Lung microvascular endothelial cell (primary cell): ENCODE results near the gene OMD. TPM values are rescaled to one million over a fixed set of nuclear protein-coding genes. Genes with fewer than 3 reads are reported as not detected.
"Not testable (repeated sequence)": the region's sequence is repeated elsewhere in the genome, so short reads cannot be mapped to it uniquely, and the experiment has no call there.

Experiments
- DNase-seq, 2 donors: peaks; one replicate each; pipeline versions ENCODE4 v3.0.0 to v3.0.0-alpha.2; 2010; ENCODE audit warnings: low read depth in 2 of 2
- total RNA-seq: library from RNA; depleted of rRNA; stranded (reverse); fragments of >200 nt; gene quantifications from 2 replicates; pipeline ENCODE4 v1.2.1, GENCODE V29; 2014

OMD gene
- total RNA-seq, 1 donor from 2014 or later: not detected

DNA sequence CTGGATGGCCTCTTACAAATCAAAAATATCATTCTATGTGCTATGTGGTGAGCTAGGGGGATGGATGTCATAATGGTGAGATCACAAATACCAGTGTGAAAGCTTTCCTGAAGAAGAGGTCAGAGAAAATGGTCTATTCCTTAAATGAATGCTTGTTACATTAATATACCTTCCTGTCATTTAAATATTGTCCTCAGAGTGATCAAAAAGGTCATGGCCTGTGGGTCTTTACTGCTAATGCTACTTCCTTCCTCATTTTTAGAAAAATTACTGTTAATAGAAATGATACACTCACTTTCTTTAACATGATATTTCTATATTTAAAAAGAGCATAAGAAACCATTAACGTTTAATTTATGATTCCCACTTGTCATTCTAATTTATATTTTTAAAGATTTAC is 9.7 kb downstream of the OMD start:
- peak in 1 of 2 donors; percentile 14 for DNase-seq

DNA sequence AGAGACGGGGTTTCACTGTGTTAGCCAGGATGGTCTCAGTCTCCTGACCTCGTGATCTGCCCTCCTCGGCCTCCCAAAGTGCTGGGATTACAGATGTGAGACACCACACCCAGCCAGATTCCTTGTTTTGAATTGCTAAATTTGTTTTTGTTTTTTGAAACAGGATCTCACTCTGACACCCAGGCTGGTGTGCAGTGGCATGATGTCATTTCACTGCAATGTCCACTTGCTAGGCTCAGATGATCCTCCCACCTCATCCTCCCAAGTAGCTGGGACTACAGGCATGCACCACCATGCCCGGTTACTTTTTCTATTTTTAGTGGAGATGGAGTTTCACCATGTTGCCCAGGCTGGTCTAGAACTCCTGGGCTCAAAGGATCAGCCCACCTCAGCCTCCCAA is 13.1 kb downstream of the OMD start:
- not testable (repeated sequence) for DNase-seq

DNA sequence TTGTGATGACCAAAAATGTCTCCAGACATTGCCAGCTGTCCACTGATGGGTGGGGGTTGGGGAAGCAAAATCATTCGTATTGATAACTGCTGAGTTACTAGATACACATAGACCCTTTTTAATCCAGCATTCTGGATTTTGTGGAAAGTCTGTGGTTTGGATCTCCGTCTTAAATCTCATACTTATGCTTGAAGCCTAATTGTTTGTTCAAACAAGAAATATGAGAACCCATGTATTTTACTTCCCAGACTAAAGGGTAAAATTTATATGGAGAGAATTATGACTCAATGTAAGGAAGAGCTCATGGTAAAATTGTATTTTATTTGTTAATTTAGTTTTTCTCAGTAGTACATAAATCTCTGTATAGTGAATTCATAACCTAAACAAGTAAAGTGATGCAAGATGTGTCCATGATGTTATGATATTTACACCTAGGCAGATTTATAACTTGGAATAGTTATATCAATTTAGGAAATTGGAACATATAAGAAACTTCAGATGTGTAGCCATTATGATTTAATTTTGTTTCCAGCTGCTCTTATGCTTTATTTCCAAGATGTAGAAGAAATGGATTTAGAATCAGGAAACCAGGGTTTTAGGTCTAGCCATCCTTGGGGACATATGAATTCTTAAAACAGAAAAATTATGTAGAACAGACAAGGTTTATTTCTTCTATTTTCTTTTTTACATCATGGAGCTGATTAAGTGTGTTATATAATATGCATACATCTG is 15.4 kb downstream of the OMD start:
- DNase-seq: no peak

DNA sequence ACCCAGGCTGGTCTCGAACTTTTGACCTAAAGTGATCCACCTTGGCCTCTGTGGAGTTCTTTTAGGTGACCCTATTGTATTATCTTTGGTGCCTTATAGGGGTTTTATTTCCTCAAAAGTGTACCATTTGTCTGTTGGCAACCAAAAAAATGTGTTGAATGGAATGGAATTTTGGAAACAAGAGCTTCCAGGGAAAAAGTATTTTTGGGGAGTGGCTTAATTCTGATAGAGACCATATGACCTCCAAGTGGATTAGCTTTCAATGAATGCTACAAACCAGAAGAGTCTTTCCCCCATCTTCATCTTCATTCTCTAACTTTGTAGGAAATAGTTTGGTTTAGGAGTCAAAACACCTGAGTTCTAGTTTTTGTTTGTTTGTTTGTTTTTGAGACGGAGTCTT is 16.5 kb downstream of the OMD start:
- DNase-seq: no peak

DNA sequence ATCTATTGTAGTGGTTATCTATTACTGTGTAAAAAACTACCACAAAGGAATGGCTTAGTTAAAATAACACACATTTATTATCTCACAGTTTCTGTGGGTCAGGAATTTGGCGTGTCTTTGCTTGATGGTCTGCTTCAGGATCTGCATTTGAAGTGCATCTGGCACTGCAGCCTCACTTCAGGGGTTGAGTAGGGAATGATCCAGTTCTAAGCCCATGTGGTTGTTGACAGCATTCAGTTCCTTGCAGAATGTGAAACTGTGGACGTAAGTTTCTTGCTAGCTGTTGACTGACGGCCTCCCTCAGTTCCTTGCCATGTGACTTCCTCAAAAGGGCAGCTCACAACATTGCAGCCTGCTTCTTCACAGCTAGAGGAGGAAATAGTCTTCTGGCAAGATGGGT is 17.8 kb downstream of the OMD start:
- DNase-seq: peak in 1 of 2 donors; percentile 75

DNA sequence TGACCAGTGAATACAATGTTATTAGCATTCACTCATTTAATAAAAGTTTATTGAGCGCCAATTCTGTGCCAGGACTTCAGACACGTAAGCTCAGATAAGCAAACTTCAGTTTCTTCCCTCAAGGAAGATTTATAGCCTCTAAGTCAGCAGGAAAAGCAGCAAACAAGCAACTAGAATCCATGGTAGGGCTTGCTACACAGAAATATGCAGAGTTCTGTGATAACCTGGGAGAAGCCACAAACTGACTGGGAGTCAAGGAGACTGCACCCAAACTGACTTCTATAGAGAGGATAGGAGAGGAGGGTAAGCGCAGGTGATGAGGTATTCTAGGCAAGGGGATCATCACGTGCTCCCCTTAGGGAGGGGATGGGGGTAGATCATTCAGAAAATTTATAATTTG is 18.5 kb downstream of the OMD start:
- DNase-seq: no peak

DNA sequence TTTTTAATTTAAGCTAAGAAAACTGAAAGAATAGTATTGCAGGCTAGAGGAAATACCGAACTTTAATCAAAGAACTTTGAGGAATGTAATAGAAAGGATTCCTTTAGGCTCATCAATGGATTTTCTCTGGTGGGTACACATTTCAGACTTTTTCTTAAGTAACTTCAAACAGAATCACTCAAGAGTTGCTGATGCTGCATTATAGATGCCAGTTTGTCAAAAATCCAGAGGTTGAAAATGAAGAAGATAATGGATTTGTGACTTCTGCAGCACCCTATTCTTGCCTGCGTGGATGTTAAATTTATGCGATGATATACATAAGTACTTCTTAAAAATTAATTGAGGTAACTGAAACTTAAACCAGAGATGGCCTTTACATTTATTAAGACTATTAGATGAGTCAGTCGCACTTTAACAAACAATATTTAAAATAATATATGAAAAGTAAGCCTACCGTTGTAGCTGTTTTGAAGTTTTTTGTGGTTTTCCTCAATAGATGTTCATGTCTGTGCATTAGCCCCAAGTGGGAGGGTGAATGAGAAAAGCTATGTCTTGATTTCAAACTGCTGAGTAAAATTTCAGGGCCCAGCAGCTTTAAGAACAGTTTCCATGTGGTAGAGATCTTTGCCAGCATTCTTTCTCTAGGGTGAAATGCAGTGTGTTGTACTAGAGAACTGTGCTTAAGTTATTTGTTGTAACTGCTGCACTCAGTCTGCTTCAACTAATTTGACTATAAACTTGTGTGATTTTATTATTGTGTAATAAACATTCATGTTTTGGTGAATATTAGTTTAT is 20.0 kb downstream of the OMD start, which contains the start of gene OGN:
OGN (minus strand) TSS at position 537 of the 795 bp plus-strand sequence. CDS start 1,171 bp downstream, outside the sequence.
- DNase-seq: no peak

DNA sequence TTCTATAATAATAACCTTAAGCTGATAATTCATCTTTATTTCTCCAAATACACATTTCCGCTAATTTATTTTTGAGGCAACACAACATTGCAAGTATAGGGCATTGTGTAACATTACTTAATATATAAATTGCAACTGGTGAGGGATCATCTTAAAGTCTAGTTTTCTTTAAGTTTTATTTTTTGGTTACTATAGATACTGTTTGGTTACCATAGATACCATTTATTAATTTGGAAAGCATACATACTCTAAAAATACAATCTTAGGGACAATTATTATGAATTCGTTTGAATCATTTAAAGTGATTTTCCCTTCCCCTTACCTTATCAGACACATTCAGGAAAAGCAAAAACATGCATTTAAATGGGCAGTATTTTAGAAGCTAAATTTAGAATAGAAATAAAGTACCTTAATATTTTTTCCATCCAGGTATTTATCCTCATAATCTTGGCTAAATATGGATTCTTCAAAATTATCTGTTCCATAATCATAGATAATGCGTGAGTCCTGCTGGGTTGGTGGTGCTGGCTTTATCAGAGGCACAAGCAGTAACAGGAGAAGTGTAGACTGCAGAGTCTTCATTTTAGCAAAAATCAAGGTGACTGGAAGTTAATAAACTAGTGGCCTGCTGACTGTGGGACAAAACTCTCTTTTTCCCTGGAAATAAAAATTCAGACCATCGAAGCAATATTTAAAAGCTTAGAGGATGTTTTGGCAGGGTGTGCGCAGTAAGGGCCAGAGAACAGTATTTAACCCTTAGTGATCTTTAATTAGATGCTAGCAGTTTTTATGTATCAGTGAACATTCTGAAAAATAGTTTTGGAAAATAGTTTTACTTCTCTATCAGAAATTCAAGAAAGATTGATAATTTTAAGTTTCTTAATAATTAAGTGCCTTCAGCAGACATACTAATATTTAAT is 21.2 kb downstream of the OMD start:
- no peak for DNase-seq

DNA sequence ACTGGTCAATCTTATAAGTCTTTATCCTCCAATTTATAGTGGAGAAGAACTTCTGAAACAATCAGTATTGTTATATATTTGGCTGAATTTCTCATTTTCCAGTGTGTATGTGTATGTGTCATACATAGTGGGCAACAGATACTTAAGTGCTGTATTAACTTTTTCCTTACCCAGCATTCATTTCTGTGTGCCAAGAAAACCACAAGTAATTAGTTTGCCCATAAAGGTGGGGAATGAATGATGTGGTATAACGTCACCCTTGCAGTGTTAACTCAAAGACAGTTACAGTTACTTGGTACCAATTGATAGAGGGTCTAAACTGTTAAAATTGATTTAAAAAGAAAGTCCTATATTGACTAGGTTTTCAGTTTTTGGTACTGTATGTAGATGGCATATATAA is 21.9 kb downstream of the OMD start:
- DNase-seq: no peak

DNA sequence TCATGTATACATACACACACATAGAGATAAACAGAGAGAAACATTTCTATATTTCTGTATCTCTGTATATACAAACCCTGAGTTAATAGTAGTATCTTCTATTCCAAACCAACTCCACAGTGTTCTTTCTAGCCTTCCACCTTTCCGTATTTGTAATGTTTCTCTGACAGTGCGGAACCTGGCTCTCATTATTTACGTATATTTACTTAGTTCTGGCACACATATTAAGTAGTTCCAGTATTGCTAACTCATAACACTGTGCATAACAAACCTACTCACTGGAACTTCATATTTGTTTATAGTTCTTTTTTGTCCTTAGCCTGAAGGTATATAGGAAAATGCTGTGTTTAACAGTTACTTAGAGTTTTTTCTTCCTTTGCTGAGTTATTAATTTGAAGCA is 26.4 kb downstream of the OMD start:
- DNase-seq: no peak

DNA sequence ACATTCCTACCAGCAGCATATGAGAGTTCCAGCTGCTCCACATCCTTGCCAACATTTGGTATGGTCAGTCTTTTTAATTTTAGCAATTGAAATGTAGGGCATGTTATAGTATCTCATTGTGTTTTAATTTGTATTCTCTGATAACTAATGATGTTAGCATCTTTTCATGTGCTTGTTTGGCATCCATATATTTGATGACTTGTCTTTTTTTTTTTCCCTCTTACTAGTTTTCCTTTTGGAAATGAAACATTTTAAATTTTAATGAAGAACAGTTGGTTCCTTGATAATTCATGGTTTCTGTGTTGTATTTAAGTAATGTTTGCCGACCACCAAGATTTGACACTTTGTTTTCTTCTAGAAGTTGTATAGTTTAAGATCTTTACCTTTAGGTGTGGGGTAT is 28.7 kb downstream of the OMD start:
- DNase-seq: no peak

DNA sequence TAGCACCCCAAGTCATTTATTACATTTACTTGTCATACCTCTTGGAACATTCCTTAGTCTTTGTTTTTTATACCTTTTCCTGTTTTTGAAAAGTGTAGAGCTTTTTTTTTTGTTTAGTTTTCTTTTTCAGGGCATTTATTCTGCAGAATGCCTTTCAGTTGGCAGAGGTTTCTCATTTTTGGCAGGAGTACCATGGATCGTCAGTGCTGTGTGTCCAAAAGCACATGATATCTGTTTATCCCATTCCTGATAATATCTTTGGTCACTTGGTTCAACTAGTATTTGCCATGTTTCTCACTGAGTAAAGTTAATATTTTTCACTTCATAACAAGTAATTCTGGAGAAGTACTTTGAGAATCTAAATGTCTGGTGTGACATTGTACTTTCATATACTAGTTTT is 30.6 kb downstream of the OMD start:
- peak; percentile 54 to 75 for DNase-seq

DNA sequence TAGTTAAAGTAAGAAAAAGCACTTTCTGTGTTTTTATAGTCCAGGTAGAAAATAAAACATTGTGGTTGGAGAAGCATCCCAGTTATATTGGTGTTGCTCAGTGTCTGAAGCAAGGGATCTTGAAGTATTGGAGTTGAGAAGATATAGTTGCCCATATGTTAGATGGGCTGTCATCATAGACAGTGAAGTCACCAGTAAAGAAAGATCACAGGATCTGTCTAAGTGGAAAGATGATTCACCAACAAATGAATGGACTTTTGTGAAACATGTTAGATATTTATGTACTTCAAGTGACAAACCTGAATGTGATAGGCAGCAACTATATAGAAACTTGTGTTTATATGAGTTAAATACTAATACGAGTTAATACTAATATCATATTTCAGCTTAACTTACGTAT is 31.6 kb downstream of the OMD start:
- peak; percentile 11 to 33 for DNase-seq

DNA sequence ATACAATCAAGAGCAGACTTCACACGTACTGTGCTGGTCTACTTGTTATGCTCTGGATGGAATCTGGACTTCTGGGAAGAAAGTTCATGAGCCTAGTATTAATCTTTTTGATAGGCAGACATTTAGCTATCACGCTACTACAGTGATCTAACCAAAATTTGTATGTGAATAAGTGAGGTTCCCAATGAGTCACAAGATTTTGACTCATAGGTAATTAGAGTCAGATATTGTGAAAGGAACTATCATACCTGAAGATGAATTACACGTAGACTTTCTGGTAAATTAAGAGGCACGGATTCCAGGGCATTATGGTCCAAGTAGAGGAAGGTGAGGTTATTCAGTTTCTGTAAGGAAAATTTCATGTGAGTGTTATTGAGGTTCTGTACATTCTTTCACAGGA is 38.3 kb downstream of the OMD start:
- DNase-seq: no peak

DNA sequence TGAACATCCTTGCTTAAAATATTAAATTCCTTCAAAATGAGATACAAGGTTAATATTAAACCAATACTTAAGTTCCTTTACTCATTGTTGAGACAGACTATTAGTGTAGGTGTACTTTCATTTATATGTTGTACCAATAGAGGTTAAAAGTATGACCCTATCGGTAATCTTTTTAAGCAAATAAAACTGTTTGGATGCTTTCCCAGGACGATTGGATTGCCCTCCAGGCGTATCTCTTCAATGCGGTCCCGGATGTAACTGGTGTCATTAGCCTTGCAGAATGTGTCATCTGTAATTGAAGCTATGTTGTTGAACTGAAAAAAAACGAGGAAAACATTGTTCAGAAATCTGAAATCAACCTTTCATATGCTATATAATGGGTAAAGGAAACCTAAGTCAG is 38.8 kb downstream of the OMD start:
- DNase-seq: no peak

DNA sequence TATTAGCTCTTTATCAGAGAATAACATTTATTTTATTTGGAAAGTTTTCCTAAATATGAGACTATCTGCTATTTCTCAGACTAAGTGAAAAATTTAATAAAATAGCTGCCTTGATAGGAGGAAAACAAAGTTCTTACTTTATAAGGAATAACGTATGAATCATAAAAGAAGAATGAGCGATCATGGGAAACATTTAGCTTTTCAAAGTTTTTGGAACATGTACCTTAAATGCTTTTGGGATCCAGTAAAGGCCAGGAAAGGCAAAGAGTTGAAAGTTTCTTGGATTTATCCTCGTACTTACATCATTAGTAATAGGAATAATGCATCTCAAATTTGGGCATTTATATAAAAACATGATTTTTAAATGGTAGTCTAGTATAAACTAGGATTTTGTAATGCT is 39.3 kb downstream of the OMD start:
- DNase-seq: no peak

DNA sequence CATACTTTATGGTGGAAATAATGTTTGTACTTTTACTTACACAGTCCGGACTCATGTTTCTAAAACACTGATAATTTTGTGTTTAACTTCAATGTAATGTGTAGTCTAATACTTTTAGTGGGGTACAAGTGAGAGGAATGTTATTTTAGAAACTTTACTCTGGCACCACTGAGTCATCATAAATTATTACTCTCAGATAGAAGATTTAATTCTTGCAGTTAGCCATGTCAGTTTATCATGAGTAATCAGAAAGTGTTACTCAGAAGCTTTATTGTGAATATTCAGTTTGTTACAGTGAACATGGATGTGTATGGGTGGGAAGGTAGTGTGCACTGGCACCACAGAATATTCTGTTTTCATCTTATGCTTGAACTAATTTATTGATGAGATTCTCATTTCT is 39.9 kb downstream of the OMD start:
- peak in 1 of 2 donors; percentile 25 for DNase-seq

DNA sequence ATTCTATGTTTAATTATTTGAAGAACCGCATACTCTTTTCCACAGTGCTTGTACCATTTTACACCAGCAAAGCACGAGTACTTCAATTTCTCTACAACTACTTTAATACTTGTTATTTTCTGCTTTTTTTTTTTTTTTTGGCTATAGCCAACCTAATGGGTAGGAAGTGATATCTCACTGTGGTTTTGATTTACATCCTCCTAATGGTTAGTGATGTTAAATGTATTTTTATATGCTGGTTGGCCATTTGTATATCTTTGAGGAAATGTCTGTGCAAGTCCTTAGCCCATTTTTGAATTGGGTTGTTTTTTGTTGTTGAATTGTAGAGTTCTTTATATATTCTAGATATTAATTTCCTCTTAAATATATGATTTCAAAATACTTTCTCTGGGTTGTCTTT is 42.5 kb downstream of the OMD start:
- no peak for DNase-seq

DNA sequence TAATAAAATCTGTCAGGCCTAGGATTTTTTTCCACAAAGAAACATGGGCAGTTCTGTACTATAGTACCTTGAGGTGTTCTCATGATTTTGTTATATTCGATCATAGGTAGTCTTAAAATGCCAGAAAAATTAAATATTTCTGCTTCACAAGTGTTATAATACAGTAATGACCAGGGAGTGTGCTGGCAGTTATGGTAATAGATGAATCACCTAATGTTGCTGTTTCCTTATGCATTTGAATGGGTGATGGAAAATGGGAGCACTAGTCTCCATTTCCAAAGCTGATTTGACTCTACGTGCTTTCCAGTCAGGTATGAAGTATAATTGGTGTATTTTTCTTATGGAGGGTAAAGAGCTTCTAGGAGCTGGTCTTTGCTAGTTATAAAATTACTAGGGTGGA is 43.7 kb downstream of the OMD start:
- no peak for DNase-seq

DNA sequence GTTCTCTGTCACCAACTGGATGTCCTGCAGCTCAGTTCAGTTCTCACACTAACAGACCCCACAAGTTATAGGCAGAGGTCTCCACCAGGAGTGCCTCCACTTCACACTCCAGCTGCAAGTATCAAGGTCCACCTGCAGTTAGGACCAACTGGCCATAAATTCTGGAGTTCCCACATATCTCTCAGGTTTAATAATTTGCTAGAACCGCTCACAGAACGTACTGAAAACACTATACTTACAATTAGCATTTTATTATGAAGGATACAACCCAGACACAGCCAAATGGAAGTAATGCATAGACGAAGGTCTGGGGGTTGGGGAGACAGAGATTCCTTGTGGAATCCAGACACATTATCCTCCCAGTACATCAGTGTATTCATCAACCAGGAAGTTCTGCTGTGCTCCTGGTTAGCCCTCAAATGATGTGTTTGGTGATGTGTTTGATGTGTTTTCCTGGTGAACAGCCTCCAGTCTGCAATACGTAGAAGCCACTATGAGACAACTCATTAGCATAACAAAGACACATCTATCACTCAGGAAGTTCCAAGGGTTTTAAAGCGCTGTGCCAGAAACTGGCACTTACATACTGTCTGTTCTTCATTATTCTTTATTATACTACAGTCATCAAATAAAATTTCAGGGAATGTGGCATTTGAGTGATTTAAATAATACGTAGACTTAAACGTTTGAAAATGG is 45.3 kb downstream of the OMD start:
- peak; percentile 19 to 50 for DNase-seq

DNA sequence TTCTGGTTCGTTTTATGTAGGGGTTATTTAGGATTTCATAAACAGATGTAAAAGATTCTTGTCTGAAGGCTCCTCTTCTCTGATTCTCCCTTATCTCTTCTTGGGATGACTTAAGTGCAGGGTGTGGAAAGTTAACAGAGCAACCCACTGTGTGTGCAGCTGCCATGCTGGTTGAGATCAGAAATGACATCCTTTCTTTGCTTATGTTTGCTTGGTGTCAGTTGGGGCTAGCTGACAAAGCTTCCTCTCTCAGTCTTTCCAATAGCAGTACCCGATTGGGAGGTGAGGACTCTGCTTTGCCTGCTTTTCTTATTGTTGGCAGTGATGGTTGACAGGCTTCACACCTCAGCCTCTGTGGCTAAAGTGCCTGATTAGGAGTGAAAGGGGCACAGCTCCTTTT is 46.4 kb downstream of the OMD start:
- peak in 1 of 2 donors; percentile 4 for DNase-seq
